ENCODE results near the gene SLC22A3. TPM values are rescaled to one million over a fixed set of nuclear protein-coding genes. Genes with fewer than 3 reads are reported as not detected.

Gene SLC22A3
- polyA plus RNA-seq, 1 of the 3 experiments (the other 2 are of a cell fraction): not detected

- 33% methylated on average over 5 of the region's 5 CpGs for WGBS (ENCODE audit: low lambda C conversion rate)
- TF ChIP-seq FOSL2 (IDR thresholded peaks at IDR 0.05; ENCODE audit: borderline replicate concordance, low read depth) (no peak), RCOR1 (IDR thresholded peaks at IDR 0.05; ENCODE audit: low read length) (no peak), SMC3 (IDR thresholded peaks at IDR 0.05; ENCODE audit: low read depth, low read length) (no peak), SIN3A (IDR thresholded peaks at IDR 0.05; ENCODE audit: borderline replicate concordance, low read depth, low read length) (no peak), GATA2 (CRISPR knock-in tag; IDR thresholded peaks at IDR 0.05) (no peak), YY1 (IDR thresholded peaks at IDR 0.05; ENCODE audit: low read depth) (no peak)
- Histone ChIP-seq H3K36me3 (replicated peaks in 1 of 2; ENCODE audit: control insufficient read depth in 1 of 2, insufficient read depth in 2 of 2, low read length in 1 of 2) (no peaks in the 10 kb centered on the region), H2AFZ (ENCODE audit: low read depth) (no peak overlapping the region), H3K4me2 (no peak overlapping the region), H3K27ac (ENCODE audit: low read depth in 2 of 2, low read length in 1 of 2) (no peak overlapping the region), H3F3A (replicated peaks; ENCODE audit: insufficient read depth) (no peaks in the 10 kb centered on the region), H4K20me1 (ENCODE audit: insufficient read depth) (no peaks in the 10 kb centered on the region), H3K9me3 (no peaks in the 10 kb centered on the region), H3K4me1 (ENCODE audit: control insufficient read depth in 1 of 2, insufficient read depth in 2 of 2, low read depth in 1 of 2, low read length in 1 of 2) (no peaks in the 10 kb centered on the region), H3K4me3 (ENCODE audit: low read depth in 2 of 2, low read length in 1 of 2) (no peak overlapping the region), H3K9me2 (no peaks in the 10 kb centered on the region), H3K79me2 (ENCODE audit: insufficient read depth) (no peaks in the 10 kb centered on the region), H3K9ac (no peak overlapping the region), H3K27me3 (ENCODE audit: insufficient read depth) (peaks cover 9% of the 10 kb centered on the region; the same call in 1 of the 2 replicates)
- CTCF ChIA-PET: no interaction called here
- no peak for DNase-seq
- POLR2A ChIA-PET: no interaction called here
These were observed 73.7 kb downstream of the SLC22A3 start for GRCh38 chr6:160421854-160422253.

DNA sequence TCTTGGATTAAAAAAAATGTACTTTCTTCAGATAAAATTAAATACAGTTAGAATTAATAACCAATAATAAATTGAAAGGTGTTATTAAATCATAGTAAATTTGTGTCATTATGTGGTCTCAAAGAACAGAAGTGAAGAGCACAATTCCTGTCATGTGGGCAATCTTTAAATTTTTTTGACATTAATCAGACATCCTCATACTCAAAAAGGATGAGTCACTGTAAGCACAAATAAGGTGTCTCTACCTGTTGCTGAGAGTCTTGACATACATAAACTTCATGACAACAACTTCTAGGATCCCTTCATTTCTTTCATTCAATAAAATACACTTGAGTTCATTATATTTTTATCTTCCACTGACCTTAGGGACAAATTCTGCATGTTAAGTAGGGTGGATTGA lies 76.1 kb downstream of the SLC22A3 start:
- no peaks in the 10 kb centered on the region for H4K20me1 ChIP-seq (ENCODE audit: insufficient read depth)
- H3K79me2 ChIP-seq (ENCODE audit: insufficient read depth): no peaks in the 10 kb centered on the region

More for the DNA sequence above, 76.1 kb downstream of the SLC22A3 start:
- Histone ChIP-seq H3K36me3 (replicated peaks in 1 of 2; ENCODE audit: control insufficient read depth in 1 of 2, insufficient read depth in 2 of 2, low read length in 1 of 2) (no peaks in the 10 kb centered on the region), H3K4me3 (ENCODE audit: low read depth in 2 of 2, low read length in 1 of 2) (no peak overlapping the region), H3K27me3 (ENCODE audit: insufficient read depth) (peaks cover 9% of the 10 kb centered on the region; the same call in 1 of the 2 replicates), H2AFZ (ENCODE audit: low read depth) (no peak overlapping the region), H3K9me3 (no peaks in the 10 kb centered on the region), H3K9me2 (no peaks in the 10 kb centered on the region), H3K4me1 (ENCODE audit: control insufficient read depth in 1 of 2, insufficient read depth in 2 of 2, low read depth in 1 of 2, low read length in 1 of 2) (no peaks in the 10 kb centered on the region), H3F3A (replicated peaks; ENCODE audit: insufficient read depth) (no peaks in the 10 kb centered on the region), H3K4me2 (no peak overlapping the region), H3K9ac (no peak overlapping the region), H3K27ac (ENCODE audit: low read depth in 2 of 2, low read length in 1 of 2) (no peak overlapping the region)
- CTCF ChIA-PET: no interaction called here
- POLR2A ChIA-PET: no interaction called here
- TF ChIP-seq MEF2A (IDR thresholded peaks at IDR 0.05; ENCODE audit: borderline replicate concordance, low read depth): no peak
- TF ChIP-seq EP300 (IDR thresholded peaks at IDR 0.05; ENCODE audit: borderline replicate concordance in 1 of 2, low read depth in 1 of 2, low read length in 1 of 2): no peak
- TF ChIP-seq NFIC (IDR thresholded peaks at IDR 0.05; ENCODE audit: borderline replicate concordance): no peak
- TF ChIP-seq RAD21 (IDR thresholded peaks at IDR 0.05; ENCODE audit: low read length): no peak
- TF ChIP-seq RFX5 (IDR thresholded peaks at IDR 0.05; ENCODE audit: low read length): no peak
- TF ChIP-seq, protein P1, sequence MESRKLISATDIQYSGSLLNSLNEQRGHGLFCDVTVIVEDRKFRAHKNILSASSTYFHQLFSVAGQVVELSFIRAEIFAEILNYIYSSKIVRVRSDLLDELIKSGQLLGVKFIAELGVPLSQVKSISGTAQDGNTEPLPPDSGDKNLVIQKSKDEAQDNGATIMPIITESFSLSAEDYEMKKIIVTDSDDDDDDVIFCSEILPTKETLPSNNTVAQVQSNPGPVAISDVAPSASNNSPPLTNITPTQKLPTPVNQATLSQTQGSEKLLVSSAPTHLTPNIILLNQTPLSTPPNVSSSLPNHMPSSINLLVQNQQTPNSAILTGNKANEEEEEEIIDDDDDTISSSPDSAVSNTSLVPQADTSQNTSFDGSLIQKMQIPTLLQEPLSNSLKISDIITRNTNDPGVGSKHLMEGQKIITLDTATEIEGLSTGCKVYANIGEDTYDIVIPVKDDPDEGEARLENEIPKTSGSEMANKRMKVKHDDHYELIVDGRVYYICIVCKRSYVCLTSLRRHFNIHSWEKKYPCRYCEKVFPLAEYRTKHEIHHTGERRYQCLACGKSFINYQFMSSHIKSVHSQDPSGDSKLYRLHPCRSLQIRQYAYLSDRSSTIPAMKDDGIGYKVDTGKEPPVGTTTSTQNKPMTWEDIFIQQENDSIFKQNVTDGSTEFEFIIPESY (IDR thresholded peaks at IDR 0.05; ENCODE audit: borderline replicate concordance, low read depth): no peak
- no peak for TF ChIP-seq CTCF (IDR thresholded peaks at IDR 0.05)
- no peak for TF ChIP-seq YY1 (IDR thresholded peaks at IDR 0.05; ENCODE audit: low read depth)
- no peak for TF ChIP-seq GABPA (IDR thresholded peaks at IDR 0.05; ENCODE audit: low read depth)
- TF ChIP-seq TCF12 (IDR thresholded peaks at IDR 0.05): no peak
- no peak for TF ChIP-seq IRF3 (IDR thresholded peaks at IDR 0.05; ENCODE audit: low read depth, low read length)
- no peak for TF ChIP-seq EZH2phosphoT487 (IDR thresholded peaks at IDR 0.05; ENCODE audit: borderline replicate concordance, low read depth)
- no peak for TF ChIP-seq MXI1 (IDR thresholded peaks at IDR 0.05; ENCODE audit: low read depth, low read length)
- no peak for TF ChIP-seq ELF1 (IDR thresholded peaks at IDR 0.05)
- TF ChIP-seq RCOR1 (IDR thresholded peaks at IDR 0.05; ENCODE audit: low read length): no peak
- no peak for DNase-seq
